Body of pancreas (tissue), 4 donors: Measurements from ENCODE around the gene TMEM150C.

ENCODE experiments used
- CTCF ChIP-seq, 7 experiments: fragments of 450-650 bp in 4 of 7; fragments of 200-600 bp in 3 of 7; sonication (generic) in 3 of 7; IDR thresholded peaks; one replicate each; pipeline ENCODE4 v1.5.1; 2016 to 2019; ENCODE audit warnings: antibody characterized with exemption in 7 of 7
- POLR2A ChIP-seq, 3 donors: fragments of 450-650 bp; IDR thresholded peaks; one replicate each; pipeline ENCODE4 v1.6.1; 2016; ENCODE audit warnings: antibody characterized with exemption in 3 of 3, mild to moderate bottlenecking in 2 of 3

GRCh38 chr4:82523179-82523578, 38.6 kb downstream of the TMEM150C start:
- no peak for TF ChIP-seq CTCF (IDR thresholded peaks at IDR 0.05)
- no peak for TF ChIP-seq POLR2A (IDR thresholded peaks at IDR 0.05)
